Measurements from ENCODE around the gene PRR15.

PRR15 gene

DNA sequence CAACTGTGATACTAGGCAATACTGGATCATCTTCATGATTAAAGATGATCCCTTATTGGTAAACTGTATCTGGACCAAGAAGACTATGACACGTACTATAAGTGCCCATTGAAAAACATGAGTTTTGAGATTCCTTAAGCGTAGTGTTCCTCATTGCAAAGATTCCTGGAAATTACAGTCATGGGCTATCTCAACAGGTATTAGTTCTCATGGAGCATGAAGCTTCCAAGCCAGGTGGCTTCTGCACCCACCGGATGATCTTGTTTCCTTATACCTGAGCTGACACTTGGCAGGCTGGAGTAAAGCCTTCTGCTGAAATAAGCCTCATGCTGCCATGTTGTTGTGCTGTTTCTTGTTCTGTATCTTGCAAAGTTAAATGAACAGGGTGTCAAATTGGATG lies 8.6 kb upstream of the PRR15 start:
- Histone ChIP-seq H3K4me3 (replicated peaks; ENCODE audit: insufficient read depth, low read length) (no peak overlapping the region), H3K27ac (replicated peaks) (no peak overlapping the region), H3K27me3 (ENCODE audit: insufficient read depth, poor library complexity, severe bottlenecking) (peaks cover 2% of the 10 kb centered on the region)
- DNase-seq (ENCODE audit: low read depth in 1 of 2, low spot score in 1 of 2): no peak
- TF ChIP-seq, protein P1, sequence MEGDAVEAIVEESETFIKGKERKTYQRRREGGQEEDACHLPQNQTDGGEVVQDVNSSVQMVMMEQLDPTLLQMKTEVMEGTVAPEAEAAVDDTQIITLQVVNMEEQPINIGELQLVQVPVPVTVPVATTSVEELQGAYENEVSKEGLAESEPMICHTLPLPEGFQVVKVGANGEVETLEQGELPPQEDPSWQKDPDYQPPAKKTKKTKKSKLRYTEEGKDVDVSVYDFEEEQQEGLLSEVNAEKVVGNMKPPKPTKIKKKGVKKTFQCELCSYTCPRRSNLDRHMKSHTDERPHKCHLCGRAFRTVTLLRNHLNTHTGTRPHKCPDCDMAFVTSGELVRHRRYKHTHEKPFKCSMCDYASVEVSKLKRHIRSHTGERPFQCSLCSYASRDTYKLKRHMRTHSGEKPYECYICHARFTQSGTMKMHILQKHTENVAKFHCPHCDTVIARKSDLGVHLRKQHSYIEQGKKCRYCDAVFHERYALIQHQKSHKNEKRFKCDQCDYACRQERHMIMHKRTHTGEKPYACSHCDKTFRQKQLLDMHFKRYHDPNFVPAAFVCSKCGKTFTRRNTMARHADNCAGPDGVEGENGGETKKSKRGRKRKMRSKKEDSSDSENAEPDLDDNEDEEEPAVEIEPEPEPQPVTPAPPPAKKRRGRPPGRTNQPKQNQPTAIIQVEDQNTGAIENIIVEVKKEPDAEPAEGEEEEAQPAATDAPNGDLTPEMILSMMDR (IDR thresholded peaks at IDR 0.05; ENCODE audit: insufficient read depth, low read length): no peak
- TF ChIP-seq POLR2AphosphoS5 (IDR thresholded peaks at IDR 0.05; ENCODE audit: low read depth) (no peak), GABPA (IDR thresholded peaks at IDR 0.05; ENCODE audit: low read depth) (no peak), SPI1 (IDR thresholded peaks at IDR 0.05; ENCODE audit: borderline replicate concordance, low read depth) (no peak)
- TF ChIP-seq, protein P2, sequence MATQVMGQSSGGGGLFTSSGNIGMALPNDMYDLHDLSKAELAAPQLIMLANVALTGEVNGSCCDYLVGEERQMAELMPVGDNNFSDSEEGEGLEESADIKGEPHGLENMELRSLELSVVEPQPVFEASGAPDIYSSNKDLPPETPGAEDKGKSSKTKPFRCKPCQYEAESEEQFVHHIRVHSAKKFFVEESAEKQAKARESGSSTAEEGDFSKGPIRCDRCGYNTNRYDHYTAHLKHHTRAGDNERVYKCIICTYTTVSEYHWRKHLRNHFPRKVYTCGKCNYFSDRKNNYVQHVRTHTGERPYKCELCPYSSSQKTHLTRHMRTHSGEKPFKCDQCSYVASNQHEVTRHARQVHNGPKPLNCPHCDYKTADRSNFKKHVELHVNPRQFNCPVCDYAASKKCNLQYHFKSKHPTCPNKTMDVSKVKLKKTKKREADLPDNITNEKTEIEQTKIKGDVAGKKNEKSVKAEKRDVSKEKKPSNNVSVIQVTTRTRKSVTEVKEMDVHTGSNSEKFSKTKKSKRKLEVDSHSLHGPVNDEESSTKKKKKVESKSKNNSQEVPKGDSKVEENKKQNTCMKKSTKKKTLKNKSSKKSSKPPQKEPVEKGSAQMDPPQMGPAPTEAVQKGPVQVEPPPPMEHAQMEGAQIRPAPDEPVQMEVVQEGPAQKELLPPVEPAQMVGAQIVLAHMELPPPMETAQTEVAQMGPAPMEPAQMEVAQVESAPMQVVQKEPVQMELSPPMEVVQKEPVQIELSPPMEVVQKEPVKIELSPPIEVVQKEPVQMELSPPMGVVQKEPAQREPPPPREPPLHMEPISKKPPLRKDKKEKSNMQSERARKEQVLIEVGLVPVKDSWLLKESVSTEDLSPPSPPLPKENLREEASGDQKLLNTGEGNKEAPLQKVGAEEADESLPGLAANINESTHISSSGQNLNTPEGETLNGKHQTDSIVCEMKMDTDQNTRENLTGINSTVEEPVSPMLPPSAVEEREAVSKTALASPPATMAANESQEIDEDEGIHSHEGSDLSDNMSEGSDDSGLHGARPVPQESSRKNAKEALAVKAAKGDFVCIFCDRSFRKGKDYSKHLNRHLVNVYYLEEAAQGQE (IDR thresholded peaks at IDR 0.05; ENCODE audit: insufficient replicate concordance, low read depth): no peak

DNA sequence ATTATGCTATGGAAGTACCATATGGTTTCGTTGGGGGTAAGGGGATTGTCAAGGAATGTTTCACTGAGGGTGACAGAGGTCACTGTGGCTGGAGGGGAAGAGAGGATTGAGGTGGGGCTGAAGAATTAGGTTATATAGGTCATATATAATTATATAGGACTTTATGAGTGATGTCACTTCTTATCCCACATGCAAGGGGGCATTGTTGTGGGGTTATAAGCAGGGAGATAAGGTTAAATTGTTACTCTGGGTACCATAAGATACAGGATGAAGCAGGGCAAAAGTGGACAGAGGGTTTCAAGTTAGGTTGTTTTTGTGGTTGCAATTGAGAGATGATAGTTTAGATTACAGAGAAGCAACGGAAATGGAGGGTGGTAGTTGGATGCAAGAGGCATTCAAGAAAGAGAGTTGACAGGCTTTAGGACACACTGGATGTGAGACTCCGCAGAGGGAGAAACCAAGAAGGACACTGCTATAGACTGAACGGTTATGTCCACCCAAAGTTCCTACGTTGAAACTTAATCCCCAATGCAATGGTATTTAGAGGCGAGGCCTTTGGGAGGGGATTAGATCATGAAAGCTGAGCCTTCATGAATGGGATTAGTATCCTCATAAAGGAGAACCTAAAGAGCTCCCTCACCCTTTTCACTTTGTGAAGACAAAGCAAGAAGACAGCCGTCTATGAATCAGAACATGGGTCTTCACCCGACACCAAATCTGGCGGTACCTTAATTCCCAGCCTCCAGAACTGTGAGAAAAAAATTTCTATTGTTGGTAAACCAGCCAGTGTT lies 7.0 kb upstream of the PRR15 start:
- DNase-seq (ENCODE audit: low read depth in 1 of 2, low spot score in 1 of 2): no peak
- no peak overlapping the region for H3K4me3 ChIP-seq (replicated peaks; ENCODE audit: insufficient read depth, low read length)
- TF ChIP-seq POLR2AphosphoS5 (IDR thresholded peaks at IDR 0.05; ENCODE audit: low read depth) (no peak), SPI1 (IDR thresholded peaks at IDR 0.05; ENCODE audit: borderline replicate concordance, low read depth) (no peak), GABPA (IDR thresholded peaks at IDR 0.05; ENCODE audit: low read depth) (no peak)
- TF ChIP-seq, protein P2 (IDR thresholded peaks at IDR 0.05; ENCODE audit: insufficient replicate concordance, low read depth): no peak
- TF ChIP-seq, protein P1 (IDR thresholded peaks at IDR 0.05; ENCODE audit: insufficient read depth, low read length): no peak
- H3K27ac ChIP-seq (replicated peaks): no peak overlapping the region
- H3K27me3 ChIP-seq (ENCODE audit: insufficient read depth, poor library complexity, severe bottlenecking): no peaks in the 10 kb centered on the region

DNA sequence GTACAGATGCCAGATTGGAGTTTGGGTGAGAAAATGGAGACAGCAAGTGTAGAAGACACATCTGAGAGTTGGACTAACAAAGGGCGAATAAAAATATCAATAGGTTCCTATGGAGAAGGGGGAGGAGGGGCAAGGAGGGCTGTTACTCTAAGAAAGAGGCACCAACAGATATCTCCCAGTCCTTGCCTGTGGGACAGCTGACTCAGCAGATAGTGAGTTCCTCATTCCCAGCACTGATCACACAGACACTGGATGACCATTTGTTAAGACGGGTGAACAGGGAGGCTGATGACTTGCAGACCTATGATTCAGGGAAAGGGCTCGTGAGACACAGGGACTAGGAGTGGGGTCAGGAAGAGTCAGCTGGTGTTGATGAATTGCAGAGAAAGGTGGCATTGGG lies 5.7 kb upstream of the PRR15 start:
- peak in 1 of 2 experiments; percentile 27 for DNase-seq (ENCODE audit: low read depth in 1 of 2, low spot score in 1 of 2)
- Histone ChIP-seq H3K27me3 (ENCODE audit: insufficient read depth, poor library complexity, severe bottlenecking) (peaks cover 7% of the 10 kb centered on the region), H3K4me3 (replicated peaks; ENCODE audit: insufficient read depth, low read length) (no peak overlapping the region), H3K27ac (replicated peaks) (no peak overlapping the region)
- peak; percentile 87 for TF ChIP-seq SPI1 (IDR thresholded peaks at IDR 0.05; ENCODE audit: borderline replicate concordance, low read depth)
- TF ChIP-seq, protein P1 (IDR thresholded peaks at IDR 0.05; ENCODE audit: insufficient read depth, low read length): no peak
